CD14-positive monocyte (primary cell): Measurements from ENCODE around the gene DPP6. TPM values are rescaled to one million over a fixed set of nuclear protein-coding genes. Genes with fewer than 3 reads are reported as not detected.

ENCODE experiments used
- DNase-seq, 3 donors: peaks; one replicate each; pipeline ENCODE4 v3.0.0-alpha.2; 2011 to 2022
- H2AFZ ChIP-seq: 2 replicates; pipeline ENCODE4 v1.6.0; 2012; ENCODE audit warnings: mild to moderate bottlenecking, low read depth, low read length, inconsistent platforms; ENCODE audit not compliant: insufficient read depth, poor library complexity, severe bottlenecking
- H3K27ac ChIP-seq, 2 donors: 1 replicate in 1 of 2; 2 replicates in 1 of 2; pipeline ENCODE4 v1.5.1; 2012 to 2013; ENCODE audit warnings: low read length in 2 of 2, control low read depth in 1 of 2, inconsistent platforms in 1 of 2, low read depth in 1 of 2, mild to moderate bottlenecking in 1 of 2
- H3K27me3 ChIP-seq, 2 donors: one replicate each; pipeline versions ENCODE4 v1.6.0 to v1.6.1; 2011 to 2013; ENCODE audit warnings: low read length in 2 of 2; ENCODE audit not compliant: control insufficient read depth in 2 of 2, insufficient read depth in 2 of 2
- H3K36me3 ChIP-seq, 2 donors: replicated peaks in 1 of 2; 1 replicate in 1 of 2; 2 replicates in 1 of 2; pipeline versions ENCODE4 v1.5.1 to v1.6.1; 2012 to 2013; ENCODE audit warnings: low read length in 2 of 2, control low read depth in 1 of 2, inconsistent platforms in 1 of 2, mild to moderate bottlenecking in 1 of 2; ENCODE audit not compliant: insufficient read depth in 2 of 2, control insufficient read depth in 1 of 2
- H3K4me1 ChIP-seq, 2 donors: 1 replicate in 1 of 2; 2 replicates in 1 of 2; pipeline versions ENCODE4 v1.5.1 to v1.6.1; 2012 to 2013; ENCODE audit warnings: low read length in 2 of 2, control low read depth in 1 of 2, inconsistent platforms in 1 of 2, mild to moderate bottlenecking in 1 of 2, moderate library complexity in 1 of 2; ENCODE audit not compliant: insufficient read depth in 2 of 2, control insufficient read depth in 1 of 2
- H3K4me2 ChIP-seq: replicated peaks from 2 replicates; pipeline ENCODE3; 2012; ENCODE audit warnings: low read length, moderate library complexity, mild to moderate bottlenecking; ENCODE audit not compliant: poor library complexity, severe bottlenecking; ENCODE audit errors: extremely low read depth
- H3K4me3 ChIP-seq, 3 experiments: fragments of 200-600 bp in 1 of 3; sonication (generic) in 1 of 3; replicated peaks in 1 of 3; 1 replicate in 2 of 3; 2 replicates in 1 of 3; pipeline ENCODE4 v1.5.1; 2011 to 2013; ENCODE audit warnings: low read length in 3 of 3, mild to moderate bottlenecking in 3 of 3, control low read depth in 2 of 3, low read depth in 2 of 3, inconsistent platforms in 1 of 3, moderate library complexity in 1 of 3
- H3K79me2 ChIP-seq: 2 replicates; pipeline ENCODE4 v1.6.0; 2012; ENCODE audit warnings: mild to moderate bottlenecking, control low read depth, inconsistent platforms, low read length, moderate library complexity; ENCODE audit not compliant: insufficient read depth
- H3K9ac ChIP-seq: 2 replicates; pipeline ENCODE4 v1.6.0; 2017; ENCODE audit warnings: low read length, mild to moderate bottlenecking; ENCODE audit not compliant: insufficient read depth, poor library complexity, severe bottlenecking
- H3K9me3 ChIP-seq, 2 donors: replicated peaks in 1 of 2; 1 replicate in 1 of 2; 2 replicates in 1 of 2; pipeline versions ENCODE4 v1.5.1 to v1.6.1; 2012 to 2013; ENCODE audit warnings: low read length in 2 of 2, control low read depth in 1 of 2; ENCODE audit not compliant: control insufficient read depth in 1 of 2, insufficient read depth in 1 of 2
- H4K20me1 ChIP-seq: 2 replicates; pipeline ENCODE4 v1.6.0; 2012; ENCODE audit warnings: mild to moderate bottlenecking, low read length, control low read depth, moderate library complexity; ENCODE audit not compliant: insufficient read depth
- H3K27ac Mint-ChIP-seq, 7 donors: one replicate each; pipeline ENCODE4 v1.8.0; 2020; ENCODE audit warnings: mild to moderate bottlenecking in 7 of 7, mixed read lengths in 7 of 7, moderate library complexity in 6 of 7, inconsistent platforms in 2 of 7
- H3K27me3 Mint-ChIP-seq, 3 donors: one replicate each; pipeline ENCODE4 v1.8.0; 2021 to 2022; ENCODE audit warnings: low read depth in 3 of 3, mild to moderate bottlenecking in 3 of 3, mixed read lengths in 3 of 3, moderate library complexity in 3 of 3, inconsistent platforms in 1 of 3
- H3K36me3 Mint-ChIP-seq, 2 donors: one replicate each; pipeline ENCODE4 v1.8.0; 2020; ENCODE audit warnings: mixed read lengths in 2 of 2, inconsistent platforms in 1 of 2, mild to moderate bottlenecking in 1 of 2
- H3K4me1 Mint-ChIP-seq: one replicate; pipeline ENCODE4 v1.8.0; 2020; ENCODE audit warnings: mild to moderate bottlenecking, mixed read lengths
- H3K4me3 Mint-ChIP-seq, 2 donors: one replicate each; pipeline ENCODE4 v1.8.0; 2020; ENCODE audit warnings: mild to moderate bottlenecking in 2 of 2, mixed read lengths in 2 of 2, moderate library complexity in 1 of 2
- H3K9me3 Mint-ChIP-seq, 7 donors: one replicate each; pipeline ENCODE4 v1.8.0; 2020 to 2022; ENCODE audit warnings: mixed read lengths in 7 of 7, mild to moderate bottlenecking in 6 of 7, moderate library complexity in 6 of 7, inconsistent platforms in 2 of 7
- CTCF ChIP-seq: fragments of 200-600 bp; IDR thresholded peaks from one replicate; pipeline ENCODE4 v1.8.0; 2022; ENCODE audit warnings: antibody characterized with exemption, mild to moderate bottlenecking
- WGBS: methylation state at CpG from one replicate; pipeline ENCODE4 v1.1.5; 2013; ENCODE audit warnings: missing lambda C conversion rate; ENCODE audit not compliant: insufficient coverage; 5-methylcytosine and 5-hydroxymethylcytosine counted together
- intact Hi-C, 2 donors: fragments of 100-400 bp; cut with micrococcal nuclease; formaldehyde crosslinking; loops; one replicate each; pipeline versions ENCODE4 v1.15.0 to v1.15.1; 2023
- polyA plus RNA-seq, 3 donors: library from polyadenylated mRNA; depleted of rRNA in 1 of 3; unstranded in 2 of 3; stranded (reverse) in 1 of 3; fragments of 300-500 nt in 2 of 3; fragments of >200 nt in 1 of 3; fragmentation: Illumina TruSeq in 2 of 3; gene quantifications; 1 replicate in 2 of 3; 2 replicates in 1 of 3; pipeline ENCODE4 v1.2.3, GENCODE V29; 2012 to 2021

DPP6 gene
- polyA plus RNA-seq, 3 donors: not detected

DNA sequence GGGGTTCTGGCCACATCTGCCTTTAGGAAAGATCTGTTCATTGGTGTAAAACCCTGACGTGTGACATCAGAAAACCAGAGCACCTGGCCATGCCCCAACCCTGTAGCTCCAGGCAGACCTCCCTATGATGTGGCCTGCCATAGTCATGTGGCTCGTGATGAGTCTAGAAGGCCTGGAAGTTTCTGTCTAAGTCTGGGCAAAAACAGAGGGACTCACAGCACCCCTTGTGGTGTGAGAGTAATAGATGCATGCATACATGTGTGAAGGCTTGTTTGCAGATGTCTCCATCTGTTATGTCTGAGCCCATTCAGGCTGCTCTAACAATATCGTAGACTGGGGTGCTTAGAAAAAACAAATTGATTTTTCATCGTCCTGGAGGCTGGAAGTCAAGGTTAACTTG lies 641.5 kb downstream of the DPP6 start:
- peaks cover 42 to 44% of the 10 kb centered on the region in 2 donors for H3K9me3 ChIP-seq
- no peaks in the 10 kb centered on the region for H3K4me1 Mint-ChIP-seq
- H3K4me3 ChIP-seq: no peak overlapping the region

GRCh38 chr7:154695836-154696235 lies 643.6 kb downstream of the DPP6 start:
- Histone ChIP-seq H3K4me1 (no peaks in the 10 kb centered on the region), H3K9me3 (peaks cover 59 to 60% of the 10 kb centered on the region in 2 donors), H3K36me3 (no peaks in the 10 kb centered on the region), H3K27me3 (no peaks in the 10 kb centered on the region), H3K4me3 (no peak overlapping the region), H3K9ac (no peak overlapping the region), H3K79me2 (no peaks in the 10 kb centered on the region), H4K20me1 (no peaks in the 10 kb centered on the region), H3K27ac (no peak overlapping the region), H3K4me2 (no peak overlapping the region), H2AFZ (no peak overlapping the region)
- no peak overlapping the region for H3K27ac Mint-ChIP-seq
- DNase-seq: no peak
- no peak overlapping the region for H3K4me3 Mint-ChIP-seq
- H3K27me3 Mint-ChIP-seq: peaks cover 0 to 2% (median 0%) of the 10 kb centered on the region in 3 donors
- intact Hi-C loops: no loop called here
- no peaks in the 10 kb centered on the region for H3K36me3 Mint-ChIP-seq
- no peaks in the 10 kb centered on the region for H3K4me1 Mint-ChIP-seq
- TF ChIP-seq CTCF: no peak
- 89% methylated on average over 14 of the region's 14 CpGs for WGBS
- peaks cover 15 to 54% (median 29%) of the 10 kb centered on the region in 7 donors for H3K9me3 Mint-ChIP-seq

More for the DNA sequence above, 641.5 kb downstream of the DPP6 start:
- H3K4me2 ChIP-seq: no peak overlapping the region
- intact Hi-C loops: no loop called here
- H2AFZ ChIP-seq: no peak overlapping the region
- no peak overlapping the region for H3K27ac ChIP-seq
- no peaks in the 10 kb centered on the region for H3K36me3 ChIP-seq
- H4K20me1 ChIP-seq: no peaks in the 10 kb centered on the region
- Mint-ChIP-seq H3K27me3 (peaks cover 0 to 2% (median 0%) of the 10 kb centered on the region in 3 donors), H3K36me3 (no peaks in the 10 kb centered on the region), H3K9me3 (peaks cover 10 to 48% (median 23%) of the 10 kb centered on the region in 7 donors), H3K4me3 (no peak overlapping the region), H3K27ac (no peak overlapping the region)
- TF ChIP-seq CTCF: no peak
- no peak overlapping the region for H3K9ac ChIP-seq
- no peaks in the 10 kb centered on the region for H3K4me1 ChIP-seq
- DNase-seq: no peak
- no peaks in the 10 kb centered on the region for H3K79me2 ChIP-seq
- H3K27me3 ChIP-seq: no peaks in the 10 kb centered on the region
- 100% methylated on average over 4 of the region's 4 CpGs for WGBS
